Progenitor cell of endocrine pancreas (in vitro differentiated cells): ENCODE data around the gene ETV6. TPM values are rescaled to one million over a fixed set of nuclear protein-coding genes. Genes with fewer than 3 reads are reported as not detected.
A peak's percentile ranks its signal among the peaks of the same experiment; 100 is the strongest.

Source experiments
- DNase-seq: peaks from one replicate; pipeline ENCODE4 v3.0.0; 2021; ENCODE audit warnings: low spot score; ENCODE audit not compliant: unreplicated experiment
- H3K27ac Mint-ChIP-seq: 2 replicates; pipeline ENCODE4 v1.8.0; 2021; ENCODE audit warnings: mild to moderate bottlenecking, moderate library complexity, mixed read lengths
- H3K27me3 Mint-ChIP-seq: 2 replicates; pipeline ENCODE4 v1.8.0; 2021; ENCODE audit warnings: mixed read lengths
- H3K36me3 Mint-ChIP-seq: 2 replicates; pipeline ENCODE4 v1.8.0; 2022; ENCODE audit warnings: mixed read lengths; ENCODE audit not compliant: insufficient read depth
- H3K4me1 Mint-ChIP-seq: 2 replicates; pipeline ENCODE4 v1.8.0; 2021; ENCODE audit warnings: low read depth, mixed read lengths
- H3K4me3 Mint-ChIP-seq: 2 replicates; pipeline ENCODE4 v1.8.0; 2021; ENCODE audit warnings: low read depth, mild to moderate bottlenecking, moderate library complexity, mixed read lengths
- H3K9me3 Mint-ChIP-seq: 2 replicates; pipeline ENCODE4 v1.8.0; 2021; ENCODE audit warnings: low read depth, mixed read lengths
- CTCF ChIP-seq: fragments of 200-600 bp; sonication (generic); IDR thresholded peaks from one replicate; pipeline ENCODE4 v1.5.0; 2021; ENCODE audit warnings: antibody characterized with exemption, mild to moderate bottlenecking; ENCODE audit not compliant: unreplicated experiment
- total RNA-seq: library from RNA; stranded (reverse); gene quantifications from 2 replicates; pipeline ENCODE4 v1.2.1, GENCODE V29; 2021

ETV6 gene
- total RNA-seq, 1 donor from 2014 or later: 55.2 TPM

GRCh38 chr12:11749943-11750690 is 100.6 kb downstream of the ETV6 start:
- peaks cover 2% of the 10 kb centered on the region for H3K27me3 Mint-ChIP-seq
- H3K36me3 Mint-ChIP-seq: peaks cover 11% of the 10 kb centered on the region
- no peak for DNase-seq
- no peak overlapping the region for H3K4me3 Mint-ChIP-seq
- peak overlapping the region; percentile 7 for H3K27ac Mint-ChIP-seq
- no peak for TF ChIP-seq CTCF
- H3K9me3 Mint-ChIP-seq: no peaks in the 10 kb centered on the region
- peaks cover 27% of the 10 kb centered on the region for H3K4me1 Mint-ChIP-seq

- Mint-ChIP-seq H3K36me3 (peaks cover 11% of the 10 kb centered on the region), H3K27me3 (peaks cover 2% of the 10 kb centered on the region), H3K9me3 (no peaks in the 10 kb centered on the region), H3K4me1 (peaks cover 35% of the 10 kb centered on the region), H3K4me3 (no peak overlapping the region), H3K27ac (no peak overlapping the region)
- DNase-seq: no peak
- no peak for TF ChIP-seq CTCF
These were observed 103.1 kb downstream of the ETV6 start for GRCh38 chr12:11752403-11753149.

GRCh38 chr12:11753150-11753499 is 103.7 kb downstream of the ETV6 start:
- Mint-ChIP-seq H3K4me3 (no peak overlapping the region), H3K4me1 (peaks cover 35% of the 10 kb centered on the region), H3K9me3 (no peaks in the 10 kb centered on the region), H3K36me3 (peaks cover 11% of the 10 kb centered on the region), H3K27me3 (peaks cover 2% of the 10 kb centered on the region), H3K27ac (peak overlapping the region; percentile 8)
- DNase-seq: no peak
- no peak for TF ChIP-seq CTCF

- TF ChIP-seq CTCF: no peak
- H3K36me3 Mint-ChIP-seq: peaks cover 11% of the 10 kb centered on the region
- H3K27ac Mint-ChIP-seq: no peak overlapping the region
- H3K4me1 Mint-ChIP-seq: peaks cover 37% of the 10 kb centered on the region
- no peak for DNase-seq
- peaks cover 2% of the 10 kb centered on the region for H3K27me3 Mint-ChIP-seq
- no peak overlapping the region for H3K4me3 Mint-ChIP-seq
- no peaks in the 10 kb centered on the region for H3K9me3 Mint-ChIP-seq
These were observed 104.4 kb downstream of the ETV6 start for GRCh38 chr12:11753826-11754225.

- Mint-ChIP-seq H3K36me3 (peaks cover 11% of the 10 kb centered on the region), H3K27me3 (peaks cover 2% of the 10 kb centered on the region), H3K27ac (no peak overlapping the region), H3K4me1 (peaks cover 39% of the 10 kb centered on the region), H3K4me3 (no peak overlapping the region), H3K9me3 (no peaks in the 10 kb centered on the region)
- TF ChIP-seq CTCF: no peak
- DNase-seq: no peak
These were observed 104.8 kb downstream of the ETV6 start for GRCh38 chr12:11754256-11754655.
